WTC11 (cell line): ENCODE results near the gene ARMC2. TPM values are rescaled to one million over a fixed set of nuclear protein-coding genes. Genes with fewer than 3 reads are reported as not detected.

Experiments
- ATAC-seq: fragments of 200-7000 bp; cut with Tn5 transposase; 2 replicates; pipeline ENCODE4 v1.10.0; 2021; ENCODE audit warnings: mild to moderate bottlenecking, moderate library complexity
- CTCF ChIA-PET: fragments of 300-600 bp; sonication (Branson Sonifier 250); formaldehyde crosslinking; loops from one replicate; lab custom pipeline; 2021; ENCODE audit warnings: antibody characterized with exemption; lab: Charles Lee
- POLR2A ChIA-PET: fragments of 350-600 bp; sonication (Branson Sonifier 250); formaldehyde crosslinking; loops from one replicate; lab custom pipeline; 2021; ENCODE audit warnings: antibody characterized with exemption; lab: Charles Lee
- DNase-seq: peaks from one replicate; pipeline ENCODE4 v3.0.0; 2021; ENCODE audit warnings: low spot score
- H3K27ac Mint-ChIP-seq: 2 replicates; pipeline ENCODE4 v1.8.0; 2021; ENCODE audit warnings: mixed read lengths
- H3K27me3 Mint-ChIP-seq: 2 replicates; pipeline ENCODE4 v1.8.0; 2021; ENCODE audit warnings: low read depth, mild to moderate bottlenecking, moderate library complexity, mixed read lengths
- H3K36me3 Mint-ChIP-seq: 2 replicates; pipeline ENCODE4 v1.8.0; 2021; ENCODE audit warnings: mixed read lengths
- H3K4me1 Mint-ChIP-seq: 2 replicates; pipeline ENCODE4 v1.8.0; 2022; ENCODE audit warnings: mixed read lengths
- H3K4me3 Mint-ChIP-seq: 2 replicates; pipeline ENCODE4 v1.8.0; 2021; ENCODE audit warnings: mild to moderate bottlenecking, moderate library complexity, mixed read lengths
- H3K9me3 Mint-ChIP-seq: 2 replicates; pipeline ENCODE4 v1.8.0; 2021; ENCODE audit warnings: mixed read lengths
- FOXK1 ChIP-seq: sonication (generic); formaldehyde crosslinking; IDR thresholded peaks from 2 replicates; pipeline ENCODE4 v1.8.0; 2022; ENCODE audit warnings: mild to moderate bottlenecking, moderate library complexity, missing genetic modification reagents
- MYBL2 ChIP-seq: sonication (generic); formaldehyde crosslinking; IDR thresholded peaks from 2 replicates; pipeline ENCODE4 v1.8.1; 2023; ENCODE audit warnings: mild to moderate bottlenecking, moderate library complexity, missing genetic modification reagents
- NR3C1 ChIP-seq: sonication (generic); formaldehyde crosslinking; conservative IDR thresholded peaks from 2 replicates; pipeline ENCODE4 v1.8.1; 2023; ENCODE audit warnings: low read depth, mild to moderate bottlenecking, missing genetic modification reagents
- SOX15 ChIP-seq: fragments of 250-450 bp; sonication (Bioruptor Pico); IDR thresholded peaks from 2 replicates; pipeline ENCODE4 v1.9.0; 2021; ENCODE audit warnings: mild to moderate bottlenecking
- TEAD4 ChIP-seq: sonication (generic); formaldehyde crosslinking; IDR thresholded peaks from 2 replicates; pipeline ENCODE4 v1.8.0; 2022; ENCODE audit warnings: mild to moderate bottlenecking, missing genetic modification reagents
- ZNF121 ChIP-seq: sonication (generic); formaldehyde crosslinking; IDR thresholded peaks from 2 replicates; pipeline ENCODE4 v1.8.0; 2023; ENCODE audit warnings: missing genetic modification reagents
- ZNF219 ChIP-seq: sonication (generic); formaldehyde crosslinking; IDR thresholded peaks from 2 replicates; pipeline ENCODE4 v1.8.0; 2023; ENCODE audit warnings: missing genetic modification reagents, mild to moderate bottlenecking, borderline replicate concordance
- ZNF396 ChIP-seq: fragments of 250-450 bp; sonication (Bioruptor Pico); IDR thresholded peaks from 2 replicates; pipeline ENCODE4 v1.8.0; 2021; ENCODE audit warnings: mild to moderate bottlenecking, moderate library complexity, borderline replicate concordance
- total RNA-seq: library from RNA; stranded (reverse); gene quantifications from 3 replicates; pipeline ENCODE4 v1.2.3, GENCODE V29; 2021
- TF ChIP-seq, protein P1 (sequence below): fragments of 250-450 bp; sonication (Bioruptor Pico); IDR thresholded peaks from 2 replicates; pipeline ENCODE4 v1.8.0; 2021; ENCODE audit warnings: mild to moderate bottlenecking
- TF ChIP-seq, protein P2 (sequence below): sonication (generic); formaldehyde crosslinking; IDR thresholded peaks from 2 replicates; pipeline ENCODE4 v1.8.0; 2022; ENCODE audit warnings: missing genetic modification reagents
- TF ChIP-seq, protein P3 (sequence below): sonication (generic); formaldehyde crosslinking; IDR thresholded peaks from 2 replicates; pipeline ENCODE4 v1.8.0; 2023; ENCODE audit warnings: mild to moderate bottlenecking, missing genetic modification reagents
- TF ChIP-seq, protein P4 (sequence below): sonication (generic); formaldehyde crosslinking; IDR thresholded peaks from 2 replicates; pipeline ENCODE4 v1.8.1; 2022; ENCODE audit warnings: mild to moderate bottlenecking, missing genetic modification reagents, moderate library complexity, borderline replicate concordance

ARMC2 gene
- total RNA-seq, 1 experiment from 2014 or later = 5.2 TPM

DNA sequence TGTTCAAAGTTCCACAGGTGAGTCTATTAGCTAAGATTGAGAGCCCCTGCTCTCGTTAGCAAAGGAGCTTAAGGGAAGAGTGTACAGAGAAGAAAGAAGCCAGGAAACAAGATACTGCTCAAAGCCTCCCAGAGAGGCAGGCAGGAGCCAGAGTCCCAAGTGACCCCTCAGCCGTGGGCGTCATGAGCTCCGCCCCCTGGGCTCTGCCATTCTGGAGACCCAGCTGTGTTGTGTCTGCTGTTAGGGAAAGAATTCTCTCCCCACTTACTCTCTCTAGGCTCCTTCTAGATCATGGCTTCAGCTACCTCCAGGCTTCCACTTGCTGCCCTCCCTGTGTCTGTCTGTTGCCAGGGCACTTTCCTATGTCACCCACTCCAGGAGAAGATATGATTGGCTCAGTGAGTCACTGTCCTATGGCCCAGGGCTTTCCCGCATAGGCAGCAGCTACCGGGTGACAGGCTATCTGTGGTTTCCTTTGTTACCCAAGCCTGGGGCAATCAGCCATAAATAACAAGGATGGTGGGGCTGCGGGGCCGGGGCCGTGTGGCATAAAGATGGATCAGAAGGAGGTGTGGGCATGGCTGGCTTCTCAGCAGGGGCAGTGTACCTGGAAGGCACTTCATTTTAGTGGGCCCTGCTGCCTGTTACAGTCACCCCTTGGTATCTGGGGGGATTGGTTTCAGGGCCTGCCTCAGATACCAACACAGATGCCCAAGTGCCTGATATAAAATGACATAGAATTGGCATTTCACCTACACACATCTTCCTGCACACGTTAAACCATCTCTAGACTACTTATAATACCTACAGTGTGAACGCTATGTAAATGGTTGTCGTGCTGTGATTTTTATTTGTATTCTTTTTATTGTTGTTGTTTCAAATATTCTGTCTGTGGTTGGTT lies 118.9 kb downstream of the ARMC2 start:
- ChIA-PET CTCF (interaction anchor here (0.6 to 3.3 kb wide), 18 partner anchors 9 to 456 kb away, joined by 3 to 22 read pairs (median 4); partner anchors contain the start of gene ARMC2), POLR2A (interaction anchor here (0.6 kb wide), 1 partner anchor 77 kb away, joined by 4 read pairs; no protein-coding TSS in a partner anchor)
- H3K4me1 Mint-ChIP-seq = peaks cover 35% of the 10 kb centered on the region
- DNase-seq (peak; percentile 47), ATAC-seq (peak; percentile 70)
- no peaks in the 10 kb centered on the region for H3K9me3 Mint-ChIP-seq
- no peaks in the 10 kb centered on the region for H3K36me3 Mint-ChIP-seq
- no peak overlapping the region for H3K4me3 Mint-ChIP-seq
- TF ChIP-seq, protein P1, sequence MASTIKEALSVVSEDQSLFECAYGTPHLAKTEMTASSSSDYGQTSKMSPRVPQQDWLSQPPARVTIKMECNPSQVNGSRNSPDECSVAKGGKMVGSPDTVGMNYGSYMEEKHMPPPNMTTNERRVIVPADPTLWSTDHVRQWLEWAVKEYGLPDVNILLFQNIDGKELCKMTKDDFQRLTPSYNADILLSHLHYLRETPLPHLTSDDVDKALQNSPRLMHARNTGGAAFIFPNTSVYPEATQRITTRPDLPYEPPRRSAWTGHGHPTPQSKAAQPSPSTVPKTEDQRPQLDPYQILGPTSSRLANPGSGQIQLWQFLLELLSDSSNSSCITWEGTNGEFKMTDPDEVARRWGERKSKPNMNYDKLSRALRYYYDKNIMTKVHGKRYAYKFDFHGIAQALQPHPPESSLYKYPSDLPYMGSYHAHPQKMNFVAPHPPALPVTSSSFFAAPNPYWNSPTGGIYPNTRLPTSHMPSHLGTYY (CRISPR knock-in tag) = no peak
- TF ChIP-seq TEAD4 (CRISPR knock-in tag) (no peak), FOXK1 (CRISPR knock-in tag) (no peak), NR3C1 (no peak), ZNF219 (CRISPR knock-in tag) (no peak), SOX15 (CRISPR knock-in tag) (no peak), MYBL2 (CRISPR knock-in tag) (no peak)
- TF ChIP-seq, protein P2, sequence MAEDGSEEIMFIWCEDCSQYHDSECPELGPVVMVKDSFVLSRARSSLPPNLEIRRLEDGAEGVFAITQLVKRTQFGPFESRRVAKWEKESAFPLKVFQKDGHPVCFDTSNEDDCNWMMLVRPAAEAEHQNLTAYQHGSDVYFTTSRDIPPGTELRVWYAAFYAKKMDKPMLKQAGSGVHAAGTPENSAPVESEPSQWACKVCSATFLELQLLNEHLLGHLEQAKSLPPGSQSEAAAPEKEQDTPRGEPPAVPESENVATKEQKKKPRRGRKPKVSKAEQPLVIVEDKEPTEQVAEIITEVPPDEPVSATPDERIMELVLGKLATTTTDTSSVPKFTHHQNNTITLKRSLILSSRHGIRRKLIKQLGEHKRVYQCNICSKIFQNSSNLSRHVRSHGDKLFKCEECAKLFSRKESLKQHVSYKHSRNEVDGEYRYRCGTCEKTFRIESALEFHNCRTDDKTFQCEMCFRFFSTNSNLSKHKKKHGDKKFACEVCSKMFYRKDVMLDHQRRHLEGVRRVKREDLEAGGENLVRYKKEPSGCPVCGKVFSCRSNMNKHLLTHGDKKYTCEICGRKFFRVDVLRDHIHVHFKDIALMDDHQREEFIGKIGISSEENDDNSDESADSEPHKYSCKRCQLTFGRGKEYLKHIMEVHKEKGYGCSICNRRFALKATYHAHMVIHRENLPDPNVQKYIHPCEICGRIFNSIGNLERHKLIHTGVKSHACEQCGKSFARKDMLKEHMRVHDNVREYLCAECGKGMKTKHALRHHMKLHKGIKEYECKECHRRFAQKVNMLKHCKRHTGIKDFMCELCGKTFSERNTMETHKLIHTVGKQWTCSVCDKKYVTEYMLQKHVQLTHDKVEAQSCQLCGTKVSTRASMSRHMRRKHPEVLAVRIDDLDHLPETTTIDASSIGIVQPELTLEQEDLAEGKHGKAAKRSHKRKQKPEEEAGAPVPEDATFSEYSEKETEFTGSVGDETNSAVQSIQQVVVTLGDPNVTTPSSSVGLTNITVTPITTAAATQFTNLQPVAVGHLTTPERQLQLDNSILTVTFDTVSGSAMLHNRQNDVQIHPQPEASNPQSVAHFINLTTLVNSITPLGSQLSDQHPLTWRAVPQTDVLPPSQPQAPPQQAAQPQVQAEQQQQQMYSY = no peak
- TF ChIP-seq, protein P3, sequence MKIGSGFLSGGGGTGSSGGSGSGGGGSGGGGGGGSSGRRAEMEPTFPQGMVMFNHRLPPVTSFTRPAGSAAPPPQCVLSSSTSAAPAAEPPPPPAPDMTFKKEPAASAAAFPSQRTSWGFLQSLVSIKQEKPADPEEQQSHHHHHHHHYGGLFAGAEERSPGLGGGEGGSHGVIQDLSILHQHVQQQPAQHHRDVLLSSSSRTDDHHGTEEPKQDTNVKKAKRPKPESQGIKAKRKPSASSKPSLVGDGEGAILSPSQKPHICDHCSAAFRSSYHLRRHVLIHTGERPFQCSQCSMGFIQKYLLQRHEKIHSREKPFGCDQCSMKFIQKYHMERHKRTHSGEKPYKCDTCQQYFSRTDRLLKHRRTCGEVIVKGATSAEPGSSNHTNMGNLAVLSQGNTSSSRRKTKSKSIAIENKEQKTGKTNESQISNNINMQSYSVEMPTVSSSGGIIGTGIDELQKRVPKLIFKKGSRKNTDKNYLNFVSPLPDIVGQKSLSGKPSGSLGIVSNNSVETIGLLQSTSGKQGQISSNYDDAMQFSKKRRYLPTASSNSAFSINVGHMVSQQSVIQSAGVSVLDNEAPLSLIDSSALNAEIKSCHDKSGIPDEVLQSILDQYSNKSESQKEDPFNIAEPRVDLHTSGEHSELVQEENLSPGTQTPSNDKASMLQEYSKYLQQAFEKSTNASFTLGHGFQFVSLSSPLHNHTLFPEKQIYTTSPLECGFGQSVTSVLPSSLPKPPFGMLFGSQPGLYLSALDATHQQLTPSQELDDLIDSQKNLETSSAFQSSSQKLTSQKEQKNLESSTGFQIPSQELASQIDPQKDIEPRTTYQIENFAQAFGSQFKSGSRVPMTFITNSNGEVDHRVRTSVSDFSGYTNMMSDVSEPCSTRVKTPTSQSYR = no peak
- H3K27ac Mint-ChIP-seq = peak overlapping the region; percentile 83
- no peaks in the 10 kb centered on the region; the same call in 1 of the 2 replicates for H3K27me3 Mint-ChIP-seq

DNA sequence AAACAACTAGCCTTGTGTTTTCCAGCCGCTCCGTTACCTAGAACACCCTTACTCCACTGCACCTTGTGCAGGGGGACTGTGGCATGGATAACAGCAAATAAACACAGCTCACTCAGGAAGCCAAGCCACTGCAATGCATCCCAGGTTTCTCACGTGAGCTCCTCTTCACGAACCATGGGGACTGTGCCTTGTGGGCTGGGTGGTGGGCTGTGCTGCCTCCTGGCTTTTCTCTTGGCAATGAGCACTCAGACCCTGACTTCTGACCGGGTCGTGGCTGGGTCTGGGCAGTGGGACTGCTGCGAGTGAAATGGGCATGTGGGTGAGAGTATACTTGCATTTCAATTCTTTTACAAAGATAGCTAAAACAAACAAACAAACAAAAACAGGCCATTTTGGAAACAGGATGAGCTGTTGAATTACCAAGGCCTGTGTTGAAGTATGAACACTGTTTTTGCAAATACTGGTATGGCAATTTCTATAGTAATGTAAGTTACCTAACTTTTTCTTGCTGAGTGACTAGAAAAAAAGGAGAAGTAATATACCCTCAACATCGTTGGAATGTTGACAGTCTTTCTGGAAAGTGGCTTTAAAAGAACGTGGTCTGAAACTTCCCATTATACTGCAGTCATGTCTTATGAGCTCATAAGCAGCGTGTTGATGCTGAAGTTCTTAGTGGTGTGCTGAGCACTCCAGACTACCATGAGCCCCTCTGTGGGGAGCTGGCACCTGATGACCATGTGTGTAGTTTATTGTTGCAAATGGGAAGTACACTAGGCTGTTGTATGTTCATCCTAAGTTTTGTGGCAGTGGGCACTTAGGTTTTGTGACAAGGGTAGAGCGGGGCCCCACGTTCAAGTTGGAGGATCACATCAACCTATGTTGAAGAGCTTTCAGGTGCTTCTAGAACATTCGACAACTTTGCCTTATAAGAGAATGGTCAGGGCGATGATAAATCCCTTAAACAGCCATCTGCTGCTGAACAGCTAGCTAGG lies 120.4 kb downstream of the ARMC2 start:
- H3K36me3 Mint-ChIP-seq = no peaks in the 10 kb centered on the region
- DNase-seq (peak; percentile 52), ATAC-seq (peak; percentile 80)
- H3K4me1 Mint-ChIP-seq = peaks cover 35% of the 10 kb centered on the region
- ChIA-PET CTCF (interaction anchor here (0.6 to 3.3 kb wide), 40 partner anchors 9 to 446 kb away, joined by 3 to 22 read pairs (median 4); partner anchors contain the start of genes ARMC2, CEP57L1 and SESN1), POLR2A (no interaction called here)
- H3K27ac Mint-ChIP-seq = 0 out of 2 replicates have a peak overlapping the region, but pooled peaks have one; percentile 41
- no peaks in the 10 kb centered on the region for H3K9me3 Mint-ChIP-seq
- H3K4me3 Mint-ChIP-seq = no peak overlapping the region
- TF ChIP-seq ZNF396 (CRISPR knock-in tag) (no peak), ZNF121 (0 out of 2 replicates have a peak, but pooled peaks have one; percentile 59)
- TF ChIP-seq, protein P4, sequence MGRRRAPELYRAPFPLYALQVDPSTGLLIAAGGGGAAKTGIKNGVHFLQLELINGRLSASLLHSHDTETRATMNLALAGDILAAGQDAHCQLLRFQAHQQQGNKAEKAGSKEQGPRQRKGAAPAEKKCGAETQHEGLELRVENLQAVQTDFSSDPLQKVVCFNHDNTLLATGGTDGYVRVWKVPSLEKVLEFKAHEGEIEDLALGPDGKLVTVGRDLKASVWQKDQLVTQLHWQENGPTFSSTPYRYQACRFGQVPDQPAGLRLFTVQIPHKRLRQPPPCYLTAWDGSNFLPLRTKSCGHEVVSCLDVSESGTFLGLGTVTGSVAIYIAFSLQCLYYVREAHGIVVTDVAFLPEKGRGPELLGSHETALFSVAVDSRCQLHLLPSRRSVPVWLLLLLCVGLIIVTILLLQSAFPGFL (CRISPR knock-in tag) = no peak
- TF ChIP-seq, all 79 proteins: peak for 1
- H3K27me3 Mint-ChIP-seq = no peaks in the 10 kb centered on the region; the same call in 1 of the 2 replicates
